Effector memory CD4-positive, alpha-beta T cell (primary cell): Measurements from ENCODE around the gene DSCAML1.

Source experiments
- DNase-seq, 3 donors: peaks; one replicate each; pipeline ENCODE4 v3.0.0-alpha.2; 2020
- H3K27ac ChIP-seq: 2 replicates; pipeline ENCODE4 v1.7.0; 2013; ENCODE audit warnings: mild to moderate bottlenecking, low read length, moderate library complexity; ENCODE audit not compliant: insufficient read depth, poor library complexity, severe bottlenecking
- H3K27me3 ChIP-seq: replicated peaks from 2 replicates; pipeline ENCODE4 v1.7.0; 2013; ENCODE audit warnings: mild to moderate bottlenecking, low read length; ENCODE audit not compliant: insufficient read depth, control insufficient read depth, poor library complexity, severe bottlenecking
- H3K36me3 ChIP-seq: 2 replicates; pipeline ENCODE4 v1.7.0; 2013; ENCODE audit warnings: mild to moderate bottlenecking, low read length, moderate library complexity; ENCODE audit not compliant: control insufficient read depth, insufficient read depth
- H3K4me1 ChIP-seq: 2 replicates; pipeline ENCODE4 v1.7.0; 2013; ENCODE audit warnings: low read length, mild to moderate bottlenecking; ENCODE audit not compliant: control insufficient read depth, insufficient read depth, poor library complexity, severe bottlenecking
- H3K4me3 ChIP-seq: 2 replicates; pipeline ENCODE4 v1.7.0; 2013; ENCODE audit warnings: low read length, low read depth, mild to moderate bottlenecking; ENCODE audit not compliant: insufficient read depth, poor library complexity, severe bottlenecking
- H3K9me3 ChIP-seq: 2 replicates; pipeline ENCODE4 v1.7.0; 2013; ENCODE audit warnings: mild to moderate bottlenecking, low read length, moderate library complexity; ENCODE audit not compliant: control insufficient read depth

DSCAML1 gene

DNA sequence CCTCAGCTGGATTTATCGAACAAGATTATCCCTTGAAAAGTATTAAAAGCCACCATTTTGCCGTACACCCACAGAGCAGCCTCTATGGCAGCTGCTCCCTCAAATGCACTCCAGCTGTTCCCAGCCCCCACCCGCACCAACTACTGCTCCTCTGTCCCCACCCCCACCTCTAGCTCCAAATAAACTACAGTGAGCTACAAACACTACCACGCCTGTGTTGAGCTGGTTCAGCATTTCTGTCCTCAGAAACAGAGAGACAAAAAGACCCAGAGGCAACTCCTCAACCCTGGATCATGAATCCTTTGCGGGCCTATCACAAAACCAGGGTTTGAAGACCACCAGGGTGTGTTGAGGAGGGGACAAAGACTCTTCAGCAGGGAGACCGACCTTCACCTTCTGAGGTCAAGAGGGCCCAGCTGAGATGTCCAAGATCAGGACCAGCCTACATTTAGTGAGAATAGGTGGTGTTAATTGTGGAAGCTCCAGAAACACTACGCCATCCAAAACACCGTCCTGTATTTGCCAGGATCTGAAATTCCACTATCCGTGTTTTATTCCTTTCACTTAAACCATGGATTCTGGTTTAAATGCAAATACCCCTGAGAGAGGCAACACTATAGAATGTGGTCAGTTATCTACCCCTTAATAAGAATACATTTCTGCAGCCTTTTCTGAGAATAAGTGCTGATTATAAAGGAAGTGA is 195.9 kb downstream of the DSCAML1 start:
- no peak overlapping the region for H3K27ac ChIP-seq
- H3K4me1 ChIP-seq, result no peaks in the 10 kb centered on the region
- no peaks in the 10 kb centered on the region for H3K27me3 ChIP-seq
- no peaks in the 10 kb centered on the region for H3K9me3 ChIP-seq
- DNase-seq, result no peak
- H3K4me3 ChIP-seq, result no peak overlapping the region
- H3K36me3 ChIP-seq, result no peaks in the 10 kb centered on the region

DNA sequence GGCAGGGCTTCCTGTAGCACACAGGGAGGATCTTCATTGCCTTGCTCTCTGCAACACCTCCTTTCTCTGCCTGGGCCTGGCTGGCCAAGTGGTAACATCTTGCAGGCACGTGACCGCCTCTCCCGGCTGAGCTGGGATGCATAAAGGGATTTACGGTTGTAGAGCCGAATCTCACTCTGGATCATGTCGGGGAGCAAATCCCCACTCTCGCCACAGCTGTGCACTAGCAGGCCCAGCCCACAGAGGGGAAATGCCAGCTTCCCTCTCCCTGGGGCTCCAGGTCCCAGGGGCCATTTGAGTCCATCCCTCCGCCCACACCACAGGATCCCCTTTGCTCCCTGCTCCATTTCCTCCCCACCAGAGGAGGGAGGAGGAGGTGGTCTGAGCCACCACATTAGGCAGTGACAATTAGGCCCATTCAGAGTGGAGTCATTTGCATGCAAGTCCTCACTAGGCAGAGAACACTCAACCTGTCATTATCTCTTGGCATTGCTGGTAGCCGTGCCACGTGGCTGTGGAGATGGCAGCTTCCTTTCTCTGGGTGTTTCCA is 196.7 kb downstream of the DSCAML1 start:
- H3K36me3 ChIP-seq, result no peaks in the 10 kb centered on the region
- no peak for DNase-seq
- H3K4me1 ChIP-seq, result no peaks in the 10 kb centered on the region
- H3K27me3 ChIP-seq, result no peaks in the 10 kb centered on the region
- H3K9me3 ChIP-seq, result no peaks in the 10 kb centered on the region
- no peak overlapping the region for H3K4me3 ChIP-seq
- no peak overlapping the region for H3K27ac ChIP-seq

DNA sequence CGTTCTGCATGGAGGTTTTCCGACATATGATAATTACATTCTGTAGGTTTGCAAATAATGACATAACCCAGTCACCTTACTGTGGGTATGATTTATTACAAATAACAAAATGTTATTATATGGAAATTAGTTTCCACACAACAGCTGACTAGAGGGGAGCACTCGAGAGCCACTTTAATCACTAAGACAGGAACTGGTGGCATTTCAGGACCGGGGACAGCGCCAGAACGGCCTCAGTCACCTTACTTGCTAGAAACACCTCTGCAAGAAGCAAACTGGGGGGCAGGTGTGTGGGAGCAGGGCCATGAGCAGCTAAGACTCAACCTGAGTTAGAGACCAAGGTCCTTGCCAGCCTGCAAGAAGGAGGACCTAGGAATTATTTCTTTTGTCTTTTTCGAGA is 199.9 kb downstream of the DSCAML1 start:
- Histone ChIP-seq H3K27ac (no peak overlapping the region), H3K27me3 (no peaks in the 10 kb centered on the region), H3K4me3 (no peak overlapping the region), H3K9me3 (no peaks in the 10 kb centered on the region), H3K4me1 (no peaks in the 10 kb centered on the region), H3K36me3 (no peaks in the 10 kb centered on the region)
- DNase-seq, result no peak

DNA sequence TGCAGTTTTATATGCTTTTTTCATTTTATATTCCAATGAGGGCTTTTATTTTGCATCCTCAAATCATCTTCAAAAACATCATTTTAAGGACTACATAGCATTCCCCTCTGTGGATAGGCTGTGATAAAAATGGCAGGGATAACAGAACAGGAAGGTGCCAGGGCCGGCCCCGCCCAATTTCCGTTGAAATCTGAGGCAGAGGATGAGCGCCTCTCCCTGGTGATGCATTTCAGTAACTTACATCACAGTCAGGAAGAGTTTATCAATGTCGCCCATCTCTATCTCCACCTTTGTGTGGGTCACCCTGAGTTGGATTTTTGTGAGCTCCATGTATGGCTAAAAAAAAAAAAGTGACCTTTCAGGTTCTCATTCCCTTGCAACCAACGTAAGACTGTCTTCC is 201.6 kb downstream of the DSCAML1 start:
- Histone ChIP-seq H3K36me3 (no peaks in the 10 kb centered on the region), H3K27me3 (no peaks in the 10 kb centered on the region), H3K27ac (no peak overlapping the region), H3K4me3 (no peak overlapping the region), H3K9me3 (no peaks in the 10 kb centered on the region), H3K4me1 (no peaks in the 10 kb centered on the region)
- DNase-seq, result no peak

DNA sequence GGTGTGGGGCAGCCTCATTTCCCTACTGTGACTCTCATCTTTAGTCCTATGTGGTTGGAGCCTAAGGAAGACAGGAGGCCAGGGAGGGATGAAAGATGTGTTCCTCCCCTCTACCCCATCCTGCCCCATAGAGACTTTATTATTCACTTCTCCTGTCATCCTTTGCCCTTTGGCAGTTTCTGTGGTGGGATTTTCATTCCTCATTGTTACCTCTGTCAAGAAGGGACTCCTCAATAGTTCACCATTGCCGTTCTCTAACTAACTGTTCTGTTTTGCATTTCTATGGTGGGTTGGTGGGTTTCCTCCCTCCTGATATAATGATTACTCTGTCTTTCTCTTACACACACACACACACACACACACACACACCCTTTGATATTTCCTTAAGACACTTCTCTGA is 202.3 kb downstream of the DSCAML1 start:
- no peaks in the 10 kb centered on the region for H3K36me3 ChIP-seq
- H3K9me3 ChIP-seq, result no peaks in the 10 kb centered on the region
- no peak for DNase-seq
- H3K4me3 ChIP-seq, result no peak overlapping the region
- no peaks in the 10 kb centered on the region for H3K27me3 ChIP-seq
- H3K27ac ChIP-seq, result no peak overlapping the region
- H3K4me1 ChIP-seq, result no peaks in the 10 kb centered on the region

DNA sequence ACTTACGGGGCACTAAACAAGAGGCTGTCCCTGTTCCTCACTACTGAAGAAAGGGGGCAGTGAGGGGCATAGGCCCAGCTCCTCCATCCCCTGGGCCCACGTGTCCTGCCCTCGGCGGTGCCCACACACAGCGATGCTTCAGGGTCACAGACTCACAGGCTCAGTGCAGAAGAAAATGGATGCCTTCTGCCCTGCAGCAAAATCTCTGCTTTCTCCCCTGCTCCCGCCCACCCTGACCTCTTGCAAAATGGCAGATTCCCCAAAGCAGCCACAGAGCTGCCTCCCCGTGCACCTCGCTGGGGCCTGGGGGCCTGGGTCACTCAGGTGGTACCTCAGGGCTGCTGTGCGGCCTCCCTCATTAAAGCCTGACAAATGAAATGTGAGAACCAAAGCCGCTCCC is 204.0 kb downstream of the DSCAML1 start:
- Histone ChIP-seq H3K27me3 (no peaks in the 10 kb centered on the region), H3K4me3 (no peak overlapping the region), H3K27ac (no peak overlapping the region), H3K4me1 (no peaks in the 10 kb centered on the region), H3K9me3 (no peaks in the 10 kb centered on the region), H3K36me3 (no peaks in the 10 kb centered on the region)
- no peak for DNase-seq

DNA sequence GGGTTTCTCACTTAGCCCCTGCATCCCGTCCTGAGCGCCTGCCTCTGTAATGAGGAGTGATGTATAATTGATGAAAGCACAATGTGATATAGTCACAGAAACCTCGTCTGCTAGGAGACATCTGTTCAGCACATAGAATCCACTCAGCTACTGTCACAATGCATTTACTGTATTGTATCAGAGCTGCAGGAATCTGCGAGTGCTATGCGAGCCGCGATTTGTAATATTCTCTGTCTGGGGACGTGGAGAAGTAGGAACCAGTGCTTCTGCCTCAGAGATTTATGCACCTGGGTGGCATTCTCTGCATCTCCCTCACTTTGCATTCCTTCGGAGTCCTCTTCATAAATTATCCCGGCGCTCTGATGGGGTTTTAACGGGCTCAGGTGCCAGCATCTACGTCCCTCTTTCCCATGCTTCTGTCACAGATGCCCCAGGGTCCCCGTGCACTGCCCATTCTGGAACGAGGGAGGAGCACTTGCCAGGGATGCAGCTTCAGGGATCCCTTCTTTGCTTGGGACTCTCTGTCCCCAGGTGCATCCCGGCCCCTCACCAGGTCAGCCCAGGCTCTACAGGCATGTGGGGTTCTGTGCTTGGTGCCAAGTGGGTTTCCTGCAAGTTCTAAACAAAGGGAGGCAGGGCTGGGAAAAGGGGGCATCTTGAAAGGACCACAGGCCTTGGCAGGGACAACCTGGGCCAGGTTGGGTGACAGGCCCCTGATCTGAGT is 205.5 kb downstream of the DSCAML1 start:
- Histone ChIP-seq H3K4me1 (no peaks in the 10 kb centered on the region), H3K4me3 (no peak overlapping the region), H3K9me3 (no peaks in the 10 kb centered on the region), H3K27ac (no peak overlapping the region), H3K27me3 (no peaks in the 10 kb centered on the region), H3K36me3 (no peaks in the 10 kb centered on the region)
- no peak for DNase-seq

DNA sequence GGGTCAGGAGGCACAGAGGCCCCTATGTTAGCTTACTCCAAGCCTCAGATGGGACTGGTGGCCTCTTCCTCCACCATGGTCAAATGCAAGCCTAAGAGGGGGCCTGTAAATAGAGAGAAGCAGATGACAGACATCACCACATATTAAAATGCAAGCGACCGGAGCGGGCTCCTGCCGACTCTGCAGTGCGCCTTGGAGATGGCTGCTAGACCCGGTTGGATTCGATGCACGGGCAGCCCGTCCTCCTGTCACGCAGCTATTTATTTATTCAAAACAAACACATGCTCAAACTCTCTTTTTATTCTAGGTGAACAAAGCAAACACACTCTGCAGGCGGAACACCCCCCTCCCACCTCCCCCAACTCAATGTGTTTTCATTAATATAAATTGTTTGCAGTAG is 208.0 kb downstream of the DSCAML1 start:
- Histone ChIP-seq H3K4me3 (no peak overlapping the region), H3K36me3 (no peaks in the 10 kb centered on the region), H3K4me1 (no peaks in the 10 kb centered on the region), H3K27ac (no peak overlapping the region), H3K9me3 (no peaks in the 10 kb centered on the region), H3K27me3 (no peaks in the 10 kb centered on the region)
- DNase-seq, result no peak

DNA sequence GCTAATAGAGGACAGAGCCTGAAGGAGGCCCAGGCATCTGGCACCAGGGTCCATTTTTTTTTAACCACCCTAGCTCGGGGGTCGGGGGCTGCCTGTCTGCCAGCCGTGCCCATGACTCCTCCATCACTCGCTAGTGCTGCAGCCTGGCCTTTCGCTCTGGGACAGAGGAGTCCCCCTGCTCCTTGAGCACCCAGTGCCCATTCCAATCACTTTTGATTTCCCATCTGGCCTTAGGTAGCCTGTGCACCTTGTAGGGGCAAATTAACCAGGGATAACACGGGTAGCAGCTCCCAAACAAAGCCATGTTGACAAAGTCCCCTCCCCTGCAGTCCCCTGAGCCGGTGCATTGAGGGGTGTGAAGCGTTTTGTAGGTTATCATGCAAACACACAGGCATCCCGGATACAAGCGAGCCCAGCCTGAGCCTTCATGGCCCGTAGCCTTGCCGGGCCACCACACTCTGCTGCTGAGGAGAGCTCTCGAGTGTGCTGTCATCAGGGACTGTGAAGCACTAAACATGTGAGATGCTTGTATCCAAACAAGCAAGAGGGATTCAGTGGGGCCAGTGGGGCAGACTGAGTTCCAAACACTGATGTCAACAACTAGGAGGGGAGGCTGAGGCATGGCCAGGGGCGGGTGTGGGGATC is 208.7 kb downstream of the DSCAML1 start:
- DNase-seq, result no peak
- no peak overlapping the region for H3K27ac ChIP-seq
- no peaks in the 10 kb centered on the region for H3K9me3 ChIP-seq
- H3K27me3 ChIP-seq, result no peaks in the 10 kb centered on the region
- no peaks in the 10 kb centered on the region for H3K36me3 ChIP-seq
- no peak overlapping the region for H3K4me3 ChIP-seq
- no peaks in the 10 kb centered on the region for H3K4me1 ChIP-seq

DNA sequence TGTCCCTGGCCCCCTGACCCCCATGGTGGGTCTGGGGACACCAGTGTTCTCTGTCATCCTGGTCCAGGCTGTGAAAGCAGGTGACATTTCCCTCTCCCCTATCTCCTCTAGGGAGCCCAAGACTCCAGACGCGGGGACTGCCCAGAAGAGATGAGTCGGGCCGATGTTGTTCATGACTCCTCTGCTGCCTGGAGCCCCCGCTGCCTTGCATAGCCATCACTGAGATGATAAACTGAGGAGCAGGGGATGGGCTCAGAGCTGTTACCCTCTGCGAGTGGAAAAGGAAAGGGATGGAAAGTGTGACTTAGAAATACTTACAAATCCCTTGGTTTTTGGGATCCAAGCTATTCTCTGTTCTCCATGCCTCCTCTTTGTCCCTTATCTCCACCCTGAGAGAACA is 209.6 kb downstream of the DSCAML1 start:
- no peak overlapping the region for H3K4me3 ChIP-seq
- no peak overlapping the region for H3K27ac ChIP-seq
- no peaks in the 10 kb centered on the region for H3K27me3 ChIP-seq
- H3K36me3 ChIP-seq, result no peaks in the 10 kb centered on the region
- DNase-seq, result no peak
- no peaks in the 10 kb centered on the region for H3K4me1 ChIP-seq
- H3K9me3 ChIP-seq, result no peaks in the 10 kb centered on the region
